Measurements from ENCODE around the gene FRMPD2.
"Not testable (repeated sequence)": the region's sequence is repeated elsewhere in the genome, so short reads cannot be mapped to it uniquely, and the experiment has no call there.

FRMPD2 gene

DNA sequence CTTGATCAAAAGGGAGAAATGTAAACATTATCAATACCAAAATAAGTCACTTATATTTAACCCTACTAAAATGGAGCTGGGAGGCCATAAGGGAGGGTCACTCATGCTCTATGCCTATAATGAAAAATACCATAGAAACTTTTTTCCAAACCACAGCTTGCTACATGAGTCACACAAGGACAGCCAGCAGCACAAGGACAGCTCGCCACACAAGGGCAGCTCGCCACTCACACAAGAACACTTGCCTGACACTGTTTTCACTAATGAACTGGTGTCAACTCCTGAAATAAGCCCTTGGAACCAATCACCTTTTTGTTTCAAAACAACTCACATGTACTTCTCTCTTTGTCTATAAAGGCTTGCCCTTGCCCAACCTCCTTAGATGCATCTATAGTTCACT is 43.3 kb downstream of the FRMPD2 start:
- TF ChIP-seq, protein P1, sequence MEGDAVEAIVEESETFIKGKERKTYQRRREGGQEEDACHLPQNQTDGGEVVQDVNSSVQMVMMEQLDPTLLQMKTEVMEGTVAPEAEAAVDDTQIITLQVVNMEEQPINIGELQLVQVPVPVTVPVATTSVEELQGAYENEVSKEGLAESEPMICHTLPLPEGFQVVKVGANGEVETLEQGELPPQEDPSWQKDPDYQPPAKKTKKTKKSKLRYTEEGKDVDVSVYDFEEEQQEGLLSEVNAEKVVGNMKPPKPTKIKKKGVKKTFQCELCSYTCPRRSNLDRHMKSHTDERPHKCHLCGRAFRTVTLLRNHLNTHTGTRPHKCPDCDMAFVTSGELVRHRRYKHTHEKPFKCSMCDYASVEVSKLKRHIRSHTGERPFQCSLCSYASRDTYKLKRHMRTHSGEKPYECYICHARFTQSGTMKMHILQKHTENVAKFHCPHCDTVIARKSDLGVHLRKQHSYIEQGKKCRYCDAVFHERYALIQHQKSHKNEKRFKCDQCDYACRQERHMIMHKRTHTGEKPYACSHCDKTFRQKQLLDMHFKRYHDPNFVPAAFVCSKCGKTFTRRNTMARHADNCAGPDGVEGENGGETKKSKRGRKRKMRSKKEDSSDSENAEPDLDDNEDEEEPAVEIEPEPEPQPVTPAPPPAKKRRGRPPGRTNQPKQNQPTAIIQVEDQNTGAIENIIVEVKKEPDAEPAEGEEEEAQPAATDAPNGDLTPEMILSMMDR (IDR thresholded peaks at IDR 0.05; ENCODE audit: control insufficient read depth, insufficient read depth, low read depth, low read length, missing control alignments), result no peak
- DNase-seq (ENCODE audit: low read depth), result no peak
- no peak overlapping the region for H3K4me3 ChIP-seq (ENCODE audit: control insufficient read depth, low read depth, low read length)

DNA sequence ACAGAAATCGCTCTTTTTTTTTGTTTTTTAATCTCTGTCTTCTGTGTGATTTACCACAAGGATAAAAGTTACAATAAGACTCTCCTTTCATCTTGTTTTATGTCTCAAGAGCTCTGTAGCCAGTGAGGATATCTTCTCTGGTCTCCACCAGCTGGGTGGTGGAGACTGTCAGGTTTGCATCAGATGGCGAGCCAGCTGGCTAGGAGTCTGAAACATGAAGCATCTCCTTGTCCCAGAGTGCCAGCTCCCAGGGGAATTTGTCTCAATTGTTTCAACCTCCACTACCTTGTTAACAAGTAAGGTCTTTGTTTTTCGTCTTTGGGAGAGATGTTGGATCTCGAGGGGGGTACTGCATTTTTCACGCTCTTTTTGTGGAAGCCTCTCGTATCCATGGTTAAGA is 47.3 kb downstream of the FRMPD2 start:
- no peak for DNase-seq (ENCODE audit: low read depth)

DNA sequence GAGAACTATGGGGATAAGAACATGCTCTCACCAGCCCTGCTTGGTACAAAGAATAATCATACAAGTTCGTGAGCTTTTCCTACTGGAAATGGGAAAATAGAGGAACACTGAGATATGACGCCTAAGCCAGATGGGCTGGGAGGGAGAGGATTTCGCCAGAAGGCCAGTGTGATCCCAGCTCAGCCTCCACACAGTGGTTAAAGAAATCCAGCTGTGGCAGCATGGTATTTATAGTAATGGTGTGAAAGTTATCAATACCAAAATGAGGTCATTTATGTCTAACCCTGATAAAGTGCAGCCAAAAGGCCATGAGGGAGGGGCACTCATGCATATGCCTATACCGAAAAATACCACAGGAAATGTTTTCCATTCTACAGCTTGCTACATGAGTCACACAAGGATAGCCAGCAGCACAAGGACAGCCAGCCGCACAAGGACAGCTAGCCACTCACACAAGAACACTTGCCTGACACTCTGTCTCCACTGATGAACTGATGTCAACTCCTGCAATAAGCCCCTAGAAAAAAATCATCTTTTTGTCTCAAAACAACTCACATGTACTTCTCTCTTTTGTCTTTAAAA is 49.4 kb downstream of the FRMPD2 start:
- DNase-seq (ENCODE audit: low read depth), result no peak
- TF ChIP-seq, protein P1 (IDR thresholded peaks at IDR 0.05; ENCODE audit: control insufficient read depth, insufficient read depth, low read depth, low read length, missing control alignments), result no peak
- H3K4me3 ChIP-seq (ENCODE audit: control insufficient read depth, low read depth, low read length), result no peak overlapping the region

More for the DNA sequence above, 47.3 kb downstream of the FRMPD2 start:
- TF ChIP-seq, protein P1 (IDR thresholded peaks at IDR 0.05; ENCODE audit: control insufficient read depth, insufficient read depth, low read depth, low read length, missing control alignments), result no peak
- H3K4me3 ChIP-seq (ENCODE audit: control insufficient read depth, low read depth, low read length), result no peak overlapping the region

DNA sequence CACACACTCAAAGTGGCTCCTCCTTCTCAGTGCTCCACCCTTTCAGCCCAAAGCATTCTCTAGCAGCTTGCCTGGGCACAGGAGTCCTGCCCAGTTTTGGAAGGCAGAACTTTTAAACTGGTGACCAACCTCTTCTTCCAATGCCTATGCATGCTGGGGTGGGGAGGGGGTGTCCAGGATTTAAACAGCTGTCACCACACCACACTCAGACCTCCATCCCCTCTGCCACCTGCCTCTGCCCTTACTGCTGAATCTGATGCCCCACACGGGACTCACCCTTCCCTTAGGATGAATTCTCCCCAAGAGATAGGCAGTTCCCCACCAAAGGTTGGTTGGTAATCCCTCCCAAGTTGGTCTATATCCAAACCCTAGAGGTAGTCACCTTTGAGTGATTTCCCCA is 50.2 kb downstream of the FRMPD2 start:
- no peak overlapping the region for H3K4me3 ChIP-seq (ENCODE audit: control insufficient read depth, low read depth, low read length)
- no peak for DNase-seq (ENCODE audit: low read depth)
- TF ChIP-seq, protein P1 (IDR thresholded peaks at IDR 0.05; ENCODE audit: control insufficient read depth, insufficient read depth, low read depth, low read length, missing control alignments), result no peak

DNA sequence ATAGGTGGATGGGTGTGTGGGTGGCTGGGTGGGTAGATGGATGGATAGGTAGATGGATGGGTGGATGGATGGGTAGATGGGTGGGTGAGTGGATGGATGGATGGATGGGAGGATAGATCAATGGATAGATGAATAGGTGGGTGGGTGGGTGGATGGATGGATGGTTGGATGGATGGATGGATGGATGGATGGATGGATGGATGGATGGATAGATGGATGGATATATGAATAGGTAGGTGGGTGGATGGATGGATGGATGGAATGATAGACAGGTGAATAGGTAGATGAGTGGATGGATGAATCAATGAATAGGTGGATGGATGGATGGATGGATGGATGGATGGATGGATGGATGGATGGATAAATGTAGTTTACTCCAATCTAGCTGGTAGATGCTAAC is 52.7 kb downstream of the FRMPD2 start:
- H3K4me3 ChIP-seq (ENCODE audit: control insufficient read depth, low read depth, low read length), result no peak overlapping the region
- TF ChIP-seq, protein P1 (IDR thresholded peaks at IDR 0.05; ENCODE audit: control insufficient read depth, insufficient read depth, low read depth, low read length, missing control alignments), result no peak
- no peak for DNase-seq (ENCODE audit: low read depth)

DNA sequence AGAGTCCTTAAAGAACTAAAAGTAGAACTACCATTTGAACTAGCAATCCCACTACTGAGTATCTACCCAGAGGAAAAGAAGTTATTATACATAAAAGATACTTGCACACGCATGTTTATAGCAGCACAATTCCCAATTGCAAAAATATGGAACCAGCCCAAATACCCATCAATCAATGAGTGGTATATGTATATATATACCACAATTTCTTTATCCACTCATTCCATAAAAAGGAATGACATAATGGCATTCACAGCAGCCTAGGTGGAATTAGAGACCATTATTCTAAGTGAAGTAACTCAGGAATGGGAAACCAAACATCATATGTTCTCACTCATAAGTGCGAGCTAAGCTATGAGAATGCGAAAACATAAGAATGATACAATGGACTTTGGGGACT is 53.5 kb downstream of the FRMPD2 start:
- not testable (repeated sequence) for H3K4me3 ChIP-seq (ENCODE audit: control insufficient read depth, low read depth, low read length); DNase-seq (ENCODE audit: low read depth)

DNA sequence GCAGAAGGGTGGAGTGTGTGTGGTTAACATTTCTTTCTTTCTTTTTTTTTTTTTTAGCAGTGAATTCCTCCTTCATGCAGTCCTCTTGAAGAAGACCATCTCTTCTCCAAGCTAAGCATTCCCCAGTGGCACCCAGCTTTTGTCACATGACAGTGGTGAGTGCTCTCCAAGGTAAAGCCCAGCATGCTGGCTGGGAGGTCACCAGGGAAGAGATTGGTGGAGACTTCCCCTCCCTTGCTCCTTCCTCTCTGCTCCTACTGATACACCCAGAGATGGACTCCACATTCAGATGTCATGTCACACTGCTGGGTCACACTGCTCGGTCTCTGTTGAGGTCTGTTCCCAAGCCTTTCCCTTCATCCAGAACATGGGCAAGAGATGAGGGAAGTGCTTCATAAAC is 55.3 kb downstream of the FRMPD2 start:
- DNase-seq (ENCODE audit: low read depth), result no peak
- H3K4me3 ChIP-seq (ENCODE audit: control insufficient read depth, low read depth, low read length), result no peak overlapping the region
- TF ChIP-seq, protein P1 (IDR thresholded peaks at IDR 0.05; ENCODE audit: control insufficient read depth, insufficient read depth, low read depth, low read length, missing control alignments), result no peak
